Femur (tissue), 1 donor: ENCODE measurements around the gene C4orf51.
"Not testable (repeated sequence)": the region's sequence is repeated elsewhere in the genome, so short reads cannot be mapped to it uniquely, and the experiment has no call there.

Experiments
- DNase-seq: peaks from one replicate; pipeline ENCODE4 v3.0.0-alpha.2; 2017

C4orf51 gene

DNA sequence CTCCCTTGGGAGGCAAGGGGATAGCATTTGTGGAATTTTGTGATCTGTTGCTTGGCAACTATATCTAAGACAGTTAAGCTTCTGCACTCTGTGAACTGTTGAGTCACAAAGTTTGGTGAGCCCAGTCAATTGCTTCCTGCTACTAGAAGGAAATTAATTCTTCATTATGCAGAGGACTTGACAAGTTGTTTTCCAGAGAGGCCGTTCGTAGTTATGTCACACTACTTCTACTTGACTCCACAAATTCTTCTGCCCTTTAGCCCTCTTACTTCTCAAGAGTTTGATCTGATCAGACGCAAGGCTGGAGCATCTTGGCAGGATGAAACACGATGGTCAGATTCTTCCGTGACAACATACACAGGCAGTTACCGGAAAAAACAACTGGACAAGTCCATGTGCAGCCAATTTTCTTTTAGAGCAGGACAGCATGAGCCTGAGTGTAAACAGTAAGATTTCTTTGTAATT lies at the start of gene C4orf51:
Gene C4orf51 (plus strand): TSS at position 156 of the 465 bp plus-strand sequence. CDS start 58 bp downstream, at position 214.
- no peak for DNase-seq

DNA sequence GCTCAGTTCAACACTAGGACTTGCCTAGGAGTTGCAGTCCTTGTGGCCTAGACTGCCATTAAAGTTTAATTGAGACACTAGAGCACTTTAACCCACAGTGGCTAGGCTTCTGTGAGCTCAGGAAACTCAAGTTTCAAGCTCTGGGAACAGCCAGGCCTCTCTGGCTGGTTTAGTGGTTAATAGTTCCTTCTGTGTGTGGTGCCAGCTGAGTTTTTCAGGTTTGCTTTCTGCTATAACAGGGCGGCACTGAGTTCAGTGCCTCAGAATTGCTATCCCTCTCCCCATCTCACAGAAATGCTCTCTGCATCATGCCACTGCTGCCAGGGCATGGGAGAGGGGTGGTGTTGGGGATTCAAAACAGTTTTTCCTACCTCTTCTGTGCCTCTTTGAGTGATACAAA lies 44.8 kb upstream of the C4orf51 start:
- no peak for DNase-seq

DNA sequence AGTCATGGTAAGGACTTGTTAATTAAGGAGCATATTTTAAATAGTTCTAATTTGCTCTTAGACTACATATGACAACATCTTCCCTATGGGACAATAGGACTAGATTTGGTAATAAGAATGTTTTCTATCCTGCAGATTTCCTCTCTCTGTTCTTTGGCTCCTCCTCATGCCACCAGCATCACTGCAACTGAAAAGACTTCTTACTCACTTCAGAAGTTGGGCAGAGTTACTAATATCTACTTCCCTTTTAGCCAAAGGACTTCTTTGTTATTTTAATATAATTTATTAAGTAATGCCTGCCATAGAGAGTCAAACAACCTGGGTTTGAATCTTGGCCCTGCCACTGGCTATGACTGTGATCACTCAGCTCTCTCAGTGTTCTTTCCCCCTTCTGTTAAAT lies 44.3 kb upstream of the C4orf51 start:
- no peak for DNase-seq

DNA sequence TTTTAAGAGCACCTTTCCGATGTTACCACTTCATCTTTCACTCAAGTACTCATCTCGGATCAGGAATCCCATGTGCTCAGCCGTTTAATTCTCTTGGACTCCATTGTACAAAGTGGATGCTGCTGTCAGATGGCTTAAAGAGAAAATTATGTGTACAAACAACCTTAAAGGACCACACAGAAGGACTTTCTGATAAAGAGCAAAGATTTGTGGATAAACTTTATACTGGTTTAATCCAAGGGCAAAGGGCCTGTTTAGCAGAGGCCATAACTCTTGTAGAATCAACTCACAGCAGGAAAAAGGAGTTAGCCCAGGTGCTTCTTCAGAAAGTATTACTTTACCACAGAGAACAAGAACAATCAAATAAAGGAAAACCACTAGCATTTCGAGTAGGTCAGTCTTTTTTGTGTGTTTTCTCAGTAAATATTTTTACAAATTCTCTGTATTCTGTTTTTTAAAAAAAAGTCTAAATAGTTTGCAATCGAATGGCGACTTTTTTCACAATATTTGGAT lies 40.7 kb upstream of the C4orf51 start:
- no peak for DNase-seq

DNA sequence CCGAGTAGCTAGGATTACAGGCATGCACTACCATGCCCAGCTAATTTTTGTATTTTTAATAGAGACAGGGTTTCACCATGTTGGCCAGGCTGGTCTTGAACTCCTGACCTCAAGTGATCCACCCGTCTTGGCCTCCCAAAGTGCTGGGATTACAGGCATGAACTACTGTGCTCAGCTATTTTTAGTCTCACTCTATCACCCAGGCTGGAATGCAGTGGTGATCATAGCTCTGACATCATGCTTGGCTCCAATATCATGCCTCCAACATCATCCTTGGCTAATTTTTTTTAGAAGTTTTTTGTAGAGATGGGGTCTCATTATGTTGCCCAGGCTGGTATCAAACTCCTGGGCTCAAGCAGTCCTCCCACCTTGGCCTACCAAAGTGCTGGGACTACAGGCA lies 39.7 kb upstream of the C4orf51 start:
- DNase-seq: not testable (repeated sequence)

DNA sequence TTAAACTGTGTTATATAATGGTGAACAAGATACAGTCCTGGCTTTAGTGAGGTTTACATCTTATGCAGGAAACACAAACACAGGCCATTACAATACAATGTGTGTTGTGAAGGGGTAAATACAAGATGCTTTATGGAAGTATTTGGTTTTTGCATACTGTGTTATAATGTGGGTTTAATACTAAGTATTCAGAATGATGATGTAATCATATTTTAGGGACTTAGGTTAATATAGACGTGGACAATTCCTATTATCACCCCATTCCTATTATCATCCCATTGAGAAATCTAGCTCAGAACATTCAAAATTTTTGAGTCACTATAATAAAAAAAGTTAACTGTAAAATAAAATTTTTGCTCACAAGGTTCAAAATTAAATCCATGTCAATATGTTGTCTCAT lies 36.7 kb upstream of the C4orf51 start:
- DNase-seq: no peak

DNA sequence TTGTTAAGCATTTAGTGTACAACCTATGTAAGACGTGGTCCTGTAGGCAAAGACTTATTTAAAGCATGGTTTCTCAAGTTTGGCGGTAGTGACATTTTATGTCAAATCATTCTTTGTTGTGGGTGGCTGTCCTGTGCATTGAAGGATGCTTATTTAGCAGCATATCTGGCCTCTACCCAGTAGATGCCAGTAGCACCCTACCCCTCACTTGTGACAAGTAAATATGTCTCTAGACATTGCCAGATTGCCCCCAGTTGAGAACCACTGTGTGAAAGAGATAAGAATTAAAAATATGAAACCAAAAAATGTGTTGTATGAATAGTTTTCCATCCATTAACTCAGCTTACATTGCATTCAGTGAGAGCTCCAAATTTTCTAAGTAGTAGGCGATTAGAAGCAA lies 35.2 kb upstream of the C4orf51 start:
- DNase-seq: no peak

DNA sequence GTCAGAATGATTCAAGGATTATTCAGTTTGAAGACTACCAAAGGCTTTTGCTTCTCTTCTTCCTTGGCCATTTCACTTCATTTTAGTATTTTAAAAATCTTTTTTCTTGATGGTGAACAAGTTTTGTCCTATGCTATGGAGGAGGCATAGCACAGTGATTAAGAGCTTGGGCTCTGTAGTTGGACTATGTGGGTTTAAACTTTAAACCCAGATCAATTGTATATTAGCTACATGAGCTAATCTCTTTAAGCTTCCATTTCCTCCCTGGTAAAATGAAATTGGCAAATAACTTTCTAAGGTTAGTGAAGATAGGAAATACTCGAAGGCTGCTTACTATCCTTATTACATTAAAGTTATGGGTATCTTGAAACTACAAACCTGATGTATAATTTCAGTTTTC lies 23.8 kb upstream of the C4orf51 start:
- DNase-seq: no peak

DNA sequence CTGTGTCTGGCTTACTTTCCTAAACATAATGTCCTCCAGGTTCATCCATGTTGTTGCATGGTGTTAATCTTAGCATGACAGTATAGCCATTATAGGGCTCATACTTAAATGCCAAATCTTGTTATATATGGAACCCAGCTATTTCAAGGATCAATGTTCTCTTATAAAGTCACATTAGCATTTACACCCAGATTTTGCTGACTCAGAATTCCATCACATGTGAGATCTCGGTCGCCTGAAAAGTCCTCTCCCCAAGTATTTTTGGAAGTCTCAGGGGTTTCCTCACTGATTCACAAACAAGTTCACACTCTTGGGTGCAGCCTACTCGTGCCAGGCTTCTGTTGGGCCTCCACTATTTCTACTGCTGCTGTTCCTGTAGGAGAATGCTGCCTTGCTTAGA lies 19.9 kb upstream of the C4orf51 start:
- DNase-seq: no peak

DNA sequence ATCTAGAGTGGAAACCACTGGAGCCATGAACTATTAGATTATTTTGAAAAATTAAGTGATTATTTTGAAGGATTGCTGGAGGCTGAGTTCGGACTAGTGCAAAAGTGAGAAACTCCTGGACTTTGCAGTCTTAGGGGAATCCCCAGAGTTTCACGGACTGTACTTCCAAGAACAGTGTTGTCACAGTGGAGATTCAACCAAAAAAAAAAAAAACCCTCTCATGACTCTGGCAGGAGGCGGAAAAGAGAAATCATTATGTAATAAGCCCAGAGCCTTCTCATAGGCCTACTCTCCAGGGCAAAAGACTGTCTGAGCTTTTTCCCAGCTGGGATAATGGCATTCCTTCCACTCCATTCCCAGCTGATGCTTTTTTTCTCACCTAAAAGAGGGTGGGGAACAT lies 16.8 kb upstream of the C4orf51 start:
- no peak for DNase-seq

DNA sequence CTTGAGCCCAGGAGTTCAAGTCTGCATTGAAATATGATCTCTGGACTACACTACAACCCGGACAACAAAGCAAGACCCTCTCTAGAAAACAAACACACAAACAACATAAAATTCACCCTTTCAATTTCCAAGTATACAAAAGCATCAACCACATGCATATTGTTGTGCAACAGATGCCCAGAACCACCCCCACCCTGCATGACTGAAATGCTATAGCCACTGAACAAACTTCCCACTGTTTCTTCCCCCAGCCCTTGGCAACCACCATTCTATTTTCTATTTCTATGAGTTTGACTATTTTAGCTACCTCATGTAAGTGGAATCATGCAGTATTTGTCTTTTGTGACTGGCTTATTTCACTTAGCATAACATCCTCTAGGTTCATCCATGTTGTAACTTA lies 14.2 kb upstream of the C4orf51 start:
- no peak for DNase-seq

DNA sequence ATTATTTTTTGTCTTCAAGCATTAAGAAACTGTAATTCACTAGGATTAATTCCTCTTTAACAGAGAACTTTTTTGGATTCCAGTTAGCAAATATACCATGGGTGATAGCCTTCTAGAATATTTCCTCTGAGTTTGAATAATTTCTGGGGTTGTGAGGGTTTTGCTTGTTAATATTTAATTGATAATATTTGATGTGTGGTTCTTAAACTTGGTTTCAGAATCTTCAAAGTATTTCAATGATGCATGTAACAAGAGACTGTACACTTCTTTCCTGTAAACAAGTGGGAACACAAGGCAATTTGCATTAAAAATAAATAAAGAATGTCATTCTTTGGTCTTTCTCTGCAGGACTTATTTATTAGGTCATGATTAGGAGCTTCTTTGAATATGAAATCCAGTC lies 9.5 kb upstream of the C4orf51 start:
- no peak for DNase-seq

DNA sequence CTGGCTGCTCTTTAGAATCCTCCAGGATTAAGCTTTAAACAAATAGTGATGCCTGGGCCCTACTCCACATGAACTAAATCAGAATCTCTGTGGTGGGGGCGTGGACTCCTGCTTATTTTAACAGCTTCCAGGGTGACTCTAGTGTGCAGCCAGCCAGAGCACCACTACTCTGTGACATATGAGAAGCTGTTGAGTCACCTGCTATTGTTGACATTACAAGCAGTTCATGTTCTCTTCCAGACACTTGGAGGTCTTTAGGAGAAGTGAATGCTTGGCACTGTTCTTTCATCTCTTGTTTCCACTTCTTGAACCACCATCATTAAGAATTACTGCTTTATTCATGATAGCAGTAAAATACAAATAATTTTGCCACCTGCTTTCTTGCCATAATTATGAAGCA lies 426 bp upstream of the C4orf51 start:
- DNase-seq: peak; percentile 25

DNA sequence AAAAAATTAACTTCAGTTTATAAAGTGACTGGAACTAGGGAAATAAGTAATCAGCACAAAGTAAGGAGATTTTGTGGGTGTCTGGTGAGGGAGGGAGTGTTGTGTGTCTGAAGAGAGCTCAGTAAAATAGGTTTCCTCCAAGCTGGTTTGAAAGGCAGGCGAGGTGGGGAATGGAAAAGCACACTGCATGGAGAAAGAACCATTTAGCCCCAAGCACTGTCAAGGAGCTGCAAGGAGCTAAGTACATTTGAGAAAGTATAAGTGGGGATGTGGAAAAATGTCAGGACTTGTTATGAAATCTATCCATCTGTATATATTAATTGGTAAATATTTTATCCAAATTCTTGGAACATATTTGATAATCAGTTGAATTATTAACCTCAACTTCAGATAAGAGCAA lies 956 bp downstream of the C4orf51 start:
- no peak for DNase-seq

DNA sequence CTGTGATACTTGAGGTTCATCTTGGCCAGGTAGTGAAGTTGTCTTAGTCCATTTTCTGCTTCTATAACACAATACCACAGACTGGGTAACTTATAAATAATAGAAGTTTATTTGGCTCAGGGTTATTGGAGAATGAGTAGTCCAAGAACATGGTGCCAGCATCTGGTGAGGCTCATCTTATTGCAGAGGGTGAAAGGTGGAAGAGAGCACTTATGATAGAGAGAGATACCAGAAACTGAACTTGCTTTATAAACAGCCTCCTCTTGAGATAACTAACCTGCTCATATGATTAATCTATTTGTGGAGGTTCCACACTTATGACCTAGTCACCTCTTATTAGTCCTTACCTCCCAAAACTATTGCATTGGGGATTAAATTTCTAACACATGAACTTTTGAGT lies 1.6 kb downstream of the C4orf51 start:
- DNase-seq: no peak

DNA sequence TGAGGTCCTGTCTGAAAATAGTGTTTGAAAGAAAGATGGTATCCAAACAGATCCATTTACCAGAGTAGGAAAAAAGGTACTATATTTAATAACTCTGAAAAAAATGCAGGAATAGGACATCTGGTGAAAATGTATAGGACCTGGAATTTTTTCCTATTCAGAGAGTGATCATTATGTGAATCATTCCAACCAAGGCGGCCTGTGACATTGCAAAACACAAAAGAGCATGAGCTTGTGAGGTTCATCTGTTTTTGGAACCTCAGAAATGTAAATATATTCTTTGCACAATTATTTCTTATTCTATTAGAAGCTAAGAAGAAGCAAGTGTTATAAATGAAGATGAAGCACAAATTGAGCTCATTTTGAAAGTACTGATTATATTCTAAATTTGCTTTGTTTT lies 2.0 kb downstream of the C4orf51 start:
- DNase-seq: no peak

DNA sequence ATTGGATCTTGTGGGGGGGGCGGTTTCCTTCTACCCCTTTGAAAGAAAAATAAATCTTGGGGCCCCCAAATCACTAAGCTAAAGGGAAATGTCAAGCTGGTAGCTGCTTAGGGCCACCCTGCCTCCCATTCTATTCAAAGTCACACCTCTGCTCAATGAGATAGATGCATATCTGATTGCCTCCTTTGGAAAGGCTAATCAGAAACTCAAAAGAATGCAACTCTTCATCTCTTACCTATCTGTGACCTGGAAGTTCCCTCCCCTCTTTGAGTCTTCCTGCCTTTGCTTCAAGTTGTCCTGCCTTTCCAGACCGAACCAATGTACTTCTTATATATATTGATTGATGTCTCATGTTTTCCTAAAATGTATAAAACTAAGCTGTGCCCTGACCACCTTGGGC lies 7.0 kb downstream of the C4orf51 start:
- no peak for DNase-seq

DNA sequence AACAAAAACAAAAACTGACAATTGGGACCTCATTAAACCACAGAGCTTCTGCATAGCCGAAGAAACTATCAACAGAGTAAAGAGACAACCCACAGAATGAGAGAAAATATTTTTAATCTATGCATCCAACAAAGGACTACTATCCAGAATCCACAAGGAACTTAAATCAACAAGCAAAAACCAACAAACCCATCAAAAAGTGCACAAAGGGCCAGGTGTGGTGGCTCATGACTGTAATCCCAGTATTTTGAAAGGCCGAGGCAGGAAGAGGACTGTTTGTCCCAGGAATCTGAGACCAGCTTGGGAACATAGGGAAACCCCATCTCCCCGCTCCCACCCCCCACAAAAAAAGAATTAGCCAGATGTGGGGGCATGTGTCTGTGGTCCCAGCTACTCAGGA lies 10.7 kb downstream of the C4orf51 start:
- no peak for DNase-seq

DNA sequence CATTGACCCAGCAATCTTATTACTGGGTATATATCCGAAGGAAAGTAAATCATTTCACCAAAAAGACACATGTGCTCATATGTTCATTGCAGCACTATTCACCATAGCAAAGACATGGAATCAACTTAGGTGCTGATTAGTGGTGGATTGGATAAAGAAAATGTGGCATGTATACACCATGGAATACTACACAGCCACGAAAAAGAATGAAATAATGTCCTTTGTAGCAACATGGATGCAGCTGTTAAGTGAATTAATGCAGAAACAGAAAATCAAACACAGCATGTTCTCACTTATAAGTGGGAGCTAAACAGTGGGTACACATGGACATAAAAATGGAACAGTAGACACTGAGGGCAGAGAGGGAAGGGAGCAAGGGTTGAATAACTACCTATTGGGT lies 11.5 kb downstream of the C4orf51 start:
- DNase-seq: not testable (repeated sequence)

DNA sequence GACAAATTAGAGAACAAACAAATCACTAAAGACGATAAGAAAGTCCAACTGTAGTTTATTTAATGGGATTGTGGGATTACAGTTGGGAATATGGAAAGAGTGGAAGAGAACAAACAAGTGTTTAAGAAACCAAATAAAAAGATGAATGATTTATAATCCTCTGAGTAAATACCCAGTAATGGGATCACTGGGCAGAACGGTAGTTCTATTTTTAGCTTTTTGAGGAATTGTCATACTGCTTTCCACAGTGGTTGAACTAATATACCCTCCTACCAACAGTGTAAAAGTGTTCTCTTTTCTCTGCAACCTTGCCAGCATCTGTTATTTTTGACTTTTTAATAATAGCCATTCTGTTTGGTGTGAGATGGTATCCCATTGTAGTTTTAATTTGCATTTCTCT lies 15.0 kb downstream of the C4orf51 start:
- no peak for DNase-seq

DNA sequence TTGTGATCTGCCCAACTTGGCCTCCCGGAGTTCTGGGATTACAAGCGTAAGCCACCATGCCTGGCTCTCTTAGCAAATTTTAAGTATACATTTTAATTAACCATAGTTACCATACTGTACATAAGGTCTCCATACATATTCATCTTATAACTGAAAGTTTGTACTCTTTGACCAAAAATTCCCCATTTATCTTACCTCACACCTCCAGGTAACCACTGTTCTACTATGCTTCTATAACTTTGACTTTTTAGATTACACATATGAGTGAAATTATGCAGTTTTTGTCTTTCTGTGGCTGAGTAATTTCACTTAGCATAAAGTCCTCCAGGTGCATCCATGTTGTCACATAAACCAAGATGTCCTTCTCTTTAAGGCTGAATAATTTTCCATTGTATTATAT lies 17.4 kb downstream of the C4orf51 start:
- no peak for DNase-seq

DNA sequence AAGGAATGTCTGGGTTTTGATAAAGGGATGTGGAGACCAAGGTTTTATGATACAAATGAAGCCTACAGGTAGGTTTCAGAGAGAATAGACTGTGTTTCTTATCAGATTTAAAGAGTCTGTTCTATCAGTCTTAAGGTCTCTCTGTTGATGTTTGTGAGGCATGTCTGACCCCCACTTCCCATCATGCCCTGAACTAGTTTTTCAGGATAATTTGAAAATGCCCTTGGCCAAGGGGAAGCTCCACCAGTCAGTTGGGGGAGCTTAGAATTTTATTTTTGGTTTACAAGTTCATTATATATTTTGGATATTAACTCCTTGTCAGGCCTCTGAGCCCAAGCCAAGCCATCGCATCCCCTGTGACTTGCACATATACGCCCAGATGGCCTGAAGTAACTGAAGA lies 18.6 kb downstream of the C4orf51 start:
- no peak for DNase-seq

DNA sequence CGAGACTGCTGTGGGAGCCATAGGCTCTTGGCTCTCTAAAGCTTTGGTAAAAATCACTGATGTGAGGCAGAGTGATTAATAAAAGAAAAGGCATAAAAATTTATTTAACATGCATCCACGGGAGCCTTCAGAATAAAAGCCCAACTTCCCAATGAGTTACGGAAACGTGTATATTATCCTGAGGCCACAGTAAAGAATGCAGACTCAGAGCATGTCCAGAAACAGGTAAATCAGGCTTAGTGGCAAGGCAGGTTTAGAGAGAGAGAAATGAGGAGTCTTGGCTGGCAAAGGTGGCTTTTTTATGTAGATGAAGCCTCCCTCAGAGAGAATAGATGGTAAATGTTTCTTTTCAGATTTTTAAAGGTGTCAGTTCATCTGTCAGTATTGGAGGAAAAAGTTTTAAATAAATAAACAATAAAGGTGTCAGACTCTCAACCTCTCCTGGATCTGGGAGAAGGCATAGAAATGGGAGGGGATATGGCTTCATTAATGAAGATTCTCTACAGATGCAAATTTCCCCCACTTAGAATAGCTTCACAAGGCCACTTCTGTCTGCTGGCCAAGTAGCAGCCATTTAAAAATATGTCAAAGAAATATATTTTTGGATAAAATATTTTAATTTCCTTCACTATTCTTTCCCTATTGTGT lies 24.0 kb downstream of the C4orf51 start:
- no peak for DNase-seq

DNA sequence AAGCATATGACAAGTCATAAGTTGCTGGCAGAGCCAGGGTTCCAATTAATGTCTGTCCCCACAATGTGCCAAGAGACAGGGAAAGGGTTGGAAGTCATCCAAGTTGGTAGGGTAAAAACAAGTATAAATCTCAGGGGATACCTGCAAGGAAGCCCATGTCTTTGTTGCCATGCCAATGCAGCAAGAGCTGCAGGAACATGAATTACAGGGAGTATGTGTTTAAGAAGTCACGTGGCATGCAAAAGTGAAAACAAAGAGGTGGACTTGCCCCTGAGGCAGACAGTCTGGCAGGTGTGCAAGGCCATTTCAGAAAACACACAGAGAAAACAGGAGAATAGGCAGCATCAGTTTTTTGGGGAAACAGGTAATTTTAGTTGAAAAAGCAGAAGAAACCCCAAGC lies 29.4 kb downstream of the C4orf51 start:
- no peak for DNase-seq

DNA sequence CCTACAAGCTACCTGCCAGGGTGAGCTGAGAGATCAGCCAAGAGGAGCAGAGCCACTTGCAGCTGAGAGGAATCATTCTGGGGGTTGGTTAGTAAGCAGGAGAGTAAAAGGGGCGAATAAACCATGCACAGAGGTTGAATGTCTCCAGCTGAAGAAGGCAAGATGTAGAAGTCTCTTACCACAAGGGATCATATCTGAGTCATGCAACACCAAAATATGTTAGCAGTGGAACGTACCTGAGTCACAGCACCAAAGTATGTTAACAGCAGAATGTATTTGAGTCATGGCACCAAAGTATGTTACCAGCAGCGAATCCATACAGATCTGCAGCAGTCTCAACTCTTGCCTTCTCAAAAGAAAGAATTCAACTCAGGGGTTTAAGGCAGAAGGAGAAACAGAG lies 29.9 kb downstream of the C4orf51 start:
- DNase-seq: no peak
